ENCODE results near the gene OLIG1. TPM values are rescaled to one million over a fixed set of nuclear protein-coding genes. Genes with fewer than 3 reads are reported as not detected.

The OLIG1 gene
- polyA plus RNA-seq, 1 of the 3 experiments (the other 2 are of a cell fraction), result not detected

- H3K79me2 ChIP-seq (ENCODE audit: insufficient read depth), result no peaks in the 10 kb centered on the region
- H3K9me2 ChIP-seq, result no peaks in the 10 kb centered on the region
- no peaks in the 10 kb centered on the region for H3F3A ChIP-seq (replicated peaks; ENCODE audit: insufficient read depth)
- no peak overlapping the region for H3K27ac ChIP-seq (ENCODE audit: low read depth in 2 of 2, low read length in 1 of 2)
- no peaks in the 10 kb centered on the region for H3K4me1 ChIP-seq (ENCODE audit: control insufficient read depth in 1 of 2, insufficient read depth in 2 of 2, low read depth in 1 of 2, low read length in 1 of 2)
- H3K27me3 ChIP-seq (ENCODE audit: insufficient read depth), result peaks cover 98% of the 10 kb centered on the region
- H4K20me1 ChIP-seq (ENCODE audit: insufficient read depth), result no peaks in the 10 kb centered on the region
- H3K4me3 ChIP-seq (ENCODE audit: low read depth in 2 of 2, low read length in 1 of 2), result no peak overlapping the region
- no peaks in the 10 kb centered on the region for H3K9me3 ChIP-seq
- H2AFZ ChIP-seq (ENCODE audit: low read depth), result no peak overlapping the region
- POLR2A ChIA-PET, result no interaction called here
- CTCF ChIA-PET, result interaction anchor here (0.8 kb wide), 1 partner anchor 376 kb away, joined by 3 read pairs; no protein-coding TSS in a partner anchor
- no peak overlapping the region for H3K4me2 ChIP-seq
- no peaks in the 10 kb centered on the region for H3K36me3 ChIP-seq (replicated peaks in 1 of 2; ENCODE audit: control insufficient read depth in 1 of 2, insufficient read depth in 2 of 2, low read length in 1 of 2)
- 8% methylated on average over 21 of the region's 21 CpGs for whole genome bisulfite sequencing (ENCODE audit: low lambda C conversion rate)
- TF ChIP-seq TAF1 (IDR thresholded peaks at IDR 0.05; ENCODE audit: borderline replicate concordance, low read depth, low read length) (no peak), EZH2phosphoT487 (IDR thresholded peaks at IDR 0.05; ENCODE audit: borderline replicate concordance, low read depth) (no peak), JUND (IDR thresholded peaks at IDR 0.05) (no peak), TCF12 (IDR thresholded peaks at IDR 0.05) (no peak), RCOR1 (IDR thresholded peaks at IDR 0.05; ENCODE audit: low read length) (no peak), ELF1 (IDR thresholded peaks at IDR 0.05) (no peak), RFX5 (IDR thresholded peaks at IDR 0.05; ENCODE audit: low read length) (no peak), NFIC (IDR thresholded peaks at IDR 0.05; ENCODE audit: borderline replicate concordance) (no peak), POLR2AphosphoS5 (IDR thresholded peaks at IDR 0.05; ENCODE audit: low read depth, low read length) (no peak), NRF1 (IDR thresholded peaks at IDR 0.05; ENCODE audit: low read depth, low read length) (no peak), FOXJ3 (CRISPR knock-in tag; IDR thresholded peaks at IDR 0.05) (no peak)
- TF ChIP-seq, protein P1, sequence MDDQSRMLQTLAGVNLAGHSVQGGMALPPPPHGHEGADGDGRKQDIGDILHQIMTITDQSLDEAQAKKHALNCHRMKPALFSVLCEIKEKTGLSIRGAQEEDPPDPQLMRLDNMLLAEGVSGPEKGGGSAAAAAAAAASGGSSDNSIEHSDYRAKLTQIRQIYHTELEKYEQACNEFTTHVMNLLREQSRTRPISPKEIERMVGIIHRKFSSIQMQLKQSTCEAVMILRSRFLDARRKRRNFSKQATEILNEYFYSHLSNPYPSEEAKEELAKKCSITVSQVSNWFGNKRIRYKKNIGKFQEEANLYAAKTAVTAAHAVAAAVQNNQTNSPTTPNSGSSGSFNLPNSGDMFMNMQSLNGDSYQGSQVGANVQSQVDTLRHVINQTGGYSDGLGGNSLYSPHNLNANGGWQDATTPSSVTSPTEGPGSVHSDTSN (IDR thresholded peaks at IDR 0.05), result no peak
- DNase-seq, result peak; percentile 35
- H3K9ac ChIP-seq, result no peak overlapping the region
Observed at GRCh38 chr21:33026443-33026858, 43.5 kb upstream of the OLIG1 start.

- 3% methylated on average over 18 of the region's 54 CpGs for WGBS (ENCODE audit: low lambda C conversion rate)
- H4K20me1 ChIP-seq (ENCODE audit: insufficient read depth), result no peaks in the 10 kb centered on the region
- DNase-seq, result no peak
- H3K9me2 ChIP-seq, result no peaks in the 10 kb centered on the region
- ChIA-PET CTCF (interaction anchor here (0.8 kb wide), 1 partner anchor 375 kb away, joined by 3 read pairs; no protein-coding TSS in a partner anchor), POLR2A (no interaction called here)
- no peak overlapping the region for H3K27ac ChIP-seq (ENCODE audit: low read depth in 2 of 2, low read length in 1 of 2)
- H3K4me1 ChIP-seq (ENCODE audit: control insufficient read depth in 1 of 2, insufficient read depth in 2 of 2, low read depth in 1 of 2, low read length in 1 of 2), result no peaks in the 10 kb centered on the region
- H3K9me3 ChIP-seq, result no peaks in the 10 kb centered on the region
- peaks cover 98% of the 10 kb centered on the region for H3K27me3 ChIP-seq (ENCODE audit: insufficient read depth)
- H3K4me2 ChIP-seq, result no peak overlapping the region
- TF ChIP-seq, protein P2, sequence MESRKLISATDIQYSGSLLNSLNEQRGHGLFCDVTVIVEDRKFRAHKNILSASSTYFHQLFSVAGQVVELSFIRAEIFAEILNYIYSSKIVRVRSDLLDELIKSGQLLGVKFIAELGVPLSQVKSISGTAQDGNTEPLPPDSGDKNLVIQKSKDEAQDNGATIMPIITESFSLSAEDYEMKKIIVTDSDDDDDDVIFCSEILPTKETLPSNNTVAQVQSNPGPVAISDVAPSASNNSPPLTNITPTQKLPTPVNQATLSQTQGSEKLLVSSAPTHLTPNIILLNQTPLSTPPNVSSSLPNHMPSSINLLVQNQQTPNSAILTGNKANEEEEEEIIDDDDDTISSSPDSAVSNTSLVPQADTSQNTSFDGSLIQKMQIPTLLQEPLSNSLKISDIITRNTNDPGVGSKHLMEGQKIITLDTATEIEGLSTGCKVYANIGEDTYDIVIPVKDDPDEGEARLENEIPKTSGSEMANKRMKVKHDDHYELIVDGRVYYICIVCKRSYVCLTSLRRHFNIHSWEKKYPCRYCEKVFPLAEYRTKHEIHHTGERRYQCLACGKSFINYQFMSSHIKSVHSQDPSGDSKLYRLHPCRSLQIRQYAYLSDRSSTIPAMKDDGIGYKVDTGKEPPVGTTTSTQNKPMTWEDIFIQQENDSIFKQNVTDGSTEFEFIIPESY (IDR thresholded peaks at IDR 0.05; ENCODE audit: borderline replicate concordance, low read depth), result no peak
- TF ChIP-seq CHD2 (IDR thresholded peaks at IDR 0.05; ENCODE audit: low read length, partially characterized antibody), result no peak
- no peak for TF ChIP-seq RXRA (IDR thresholded peaks at IDR 0.05; ENCODE audit: borderline replicate concordance, low read depth)
- no peak for TF ChIP-seq SMC3 (IDR thresholded peaks at IDR 0.05; ENCODE audit: low read depth, low read length)
- TF ChIP-seq NRF1 (IDR thresholded peaks at IDR 0.05; ENCODE audit: low read depth, low read length), result no peak
- TF ChIP-seq MEF2A (IDR thresholded peaks at IDR 0.05; ENCODE audit: borderline replicate concordance, low read depth), result no peak
- TF ChIP-seq EP300 (IDR thresholded peaks at IDR 0.05; ENCODE audit: borderline replicate concordance in 1 of 2, low read depth in 1 of 2, low read length in 1 of 2), result no peak
- TF ChIP-seq NFIC (IDR thresholded peaks at IDR 0.05; ENCODE audit: borderline replicate concordance), result no peak
- no peak for TF ChIP-seq YY1 (IDR thresholded peaks at IDR 0.05; ENCODE audit: low read depth)
- TF ChIP-seq ELF1 (IDR thresholded peaks at IDR 0.05), result no peak
- TF ChIP-seq MAX (IDR thresholded peaks at IDR 0.05; ENCODE audit: low read depth), result no peak
- no peak for TF ChIP-seq FOXJ3 (CRISPR knock-in tag; IDR thresholded peaks at IDR 0.05)
- H3K36me3 ChIP-seq (replicated peaks in 1 of 2; ENCODE audit: control insufficient read depth in 1 of 2, insufficient read depth in 2 of 2, low read length in 1 of 2), result no peaks in the 10 kb centered on the region
- no peak overlapping the region for H3K9ac ChIP-seq
- H3K79me2 ChIP-seq (ENCODE audit: insufficient read depth), result no peaks in the 10 kb centered on the region
- no peak overlapping the region for H3K4me3 ChIP-seq (ENCODE audit: low read depth in 2 of 2, low read length in 1 of 2)
- no peaks in the 10 kb centered on the region for H3F3A ChIP-seq (replicated peaks; ENCODE audit: insufficient read depth)
- no peak overlapping the region for H2AFZ ChIP-seq (ENCODE audit: low read depth)
Observed at GRCh38 chr21:33026878-33027400, 43.0 kb upstream of the OLIG1 start.

Data from SK-N-SH (cell line).